GM12878 (cell line): ENCODE results near the gene CAPN2. TPM values are rescaled to one million over a fixed set of nuclear protein-coding genes. Genes with fewer than 3 reads are reported as not detected.

Experiments
- ATAC-seq: fragments of 200-7000 bp; cut with Tn5 transposase; 3 replicates; pipeline ENCODE4 v1.9.1; 2020; ENCODE audit warnings: mild to moderate bottlenecking, moderate library complexity
- BruUV-seq: library from RNA; stranded (reverse); fragments of 400-500 nt; replicated peaks from 2 replicates; lab custom pipeline; 2021; lab: Mats Ljungman, UMichigan
- CTCF ChIA-PET: fragments of 300-600 bp; sonication (Branson Sonifier 250); formaldehyde crosslinking; extraction: SDS; loops from one replicate; lab custom pipeline; 2021; ENCODE audit warnings: inconsistent platforms; lab: Yijun Ruan, JAX
- POLR2A ChIA-PET: fragments of 350-600 bp; formaldehyde crosslinking; extraction: SDS; loops from one replicate; lab custom pipeline; 2021; ENCODE audit warnings: inconsistent platforms; lab: Charles Lee
- RAD21 ChIA-PET: fragments of 300-600 bp; sonication (Branson Sonifier 250); formaldehyde crosslinking; loops from one replicate; lab custom pipeline; 2023; ENCODE audit warnings: antibody characterized with exemption; ENCODE audit not compliant: unreplicated experiment; lab: Charles Lee
- SMC1A ChIA-PET: fragments of 300-600 bp; sonication (Branson Sonifier 250); formaldehyde crosslinking; loops from one replicate; lab custom pipeline; 2023; ENCODE audit not compliant: unreplicated experiment, uncharacterized antibody; lab: Charles Lee
- DNase-seq: peaks from one replicate; pipeline ENCODE4 v3.0.0-alpha.2; 2011; ENCODE audit warnings: low read depth, low spot score
- FAIRE-seq: peaks from 3 replicates; lab custom pipeline; 2011; peaks lifted over from hg19 to GRCh38; lab: Jason Lieb, UNC
- H2AFZ ChIP-seq: 2 replicates; pipeline ENCODE4 v1.6.0; 2011; ENCODE audit warnings: low read depth, low read length, control low read depth; ENCODE audit not compliant: control insufficient read depth
- H3K27ac ChIP-seq: 2 replicates; pipeline ENCODE4 v1.5.1; 2011; ENCODE audit warnings: control low read depth; ENCODE audit not compliant: control insufficient read depth, insufficient read depth
- H3K27me3 ChIP-seq, 2 experiments: replicated peaks in 1 of 2; 2 replicates each; pipeline versions ENCODE4 v1.6.0 to v1.6.1; 2011; ENCODE audit warnings: low read length in 1 of 2; ENCODE audit not compliant: control insufficient read depth in 2 of 2, insufficient read depth in 2 of 2
- H3K36me3 ChIP-seq, 2 experiments: 2 replicates each; pipeline ENCODE4 v1.5.1; 2011; ENCODE audit warnings: low read length in 1 of 2; ENCODE audit not compliant: control insufficient read depth in 2 of 2, insufficient read depth in 2 of 2
- H3K4me1 ChIP-seq: 2 replicates; pipeline ENCODE4 v1.6.1; 2011; ENCODE audit warnings: mild to moderate bottlenecking, low read length, moderate library complexity, mixed read lengths; ENCODE audit not compliant: control insufficient read depth, insufficient read depth
- H3K4me2 ChIP-seq: 2 replicates; pipeline ENCODE4 v1.6.0; 2011; ENCODE audit warnings: control low read depth; ENCODE audit not compliant: control insufficient read depth, insufficient read depth
- H3K4me3 ChIP-seq: fragments of 200-600 bp; sonication (generic); 2 replicates; pipeline ENCODE4 v1.5.1; 2016
- H3K79me2 ChIP-seq: 2 replicates; pipeline ENCODE4 v1.6.0; 2011; ENCODE audit warnings: low read length; ENCODE audit not compliant: control insufficient read depth, insufficient read depth
- H3K9ac ChIP-seq: 2 replicates; pipeline ENCODE4 v1.8.0; 2011; ENCODE audit warnings: low read length, control low read depth, mixed read lengths; ENCODE audit not compliant: control insufficient read depth, insufficient read depth
- H3K9me3 ChIP-seq: replicated peaks from 3 replicates; pipeline ENCODE4 v1.5.1; 2011; ENCODE audit warnings: mild to moderate bottlenecking, low read length; ENCODE audit not compliant: control insufficient read depth, insufficient read depth
- H4K20me1 ChIP-seq: 2 replicates; pipeline ENCODE4 v1.6.0; 2011; ENCODE audit not compliant: control insufficient read depth, insufficient read depth
- BACH1 ChIP-seq: fragments of 450-650 bp; IDR thresholded peaks from 2 replicates; pipeline ENCODE4 v1.6.1; 2017; ENCODE audit warnings: mild to moderate bottlenecking, borderline replicate concordance
- MLLT1 ChIP-seq: fragments of 450-650 bp; IDR thresholded peaks from 2 replicates; pipeline ENCODE4 v1.6.1; 2016; ENCODE audit warnings: mild to moderate bottlenecking
- STAT1 ChIP-seq: fragments of 450-650 bp; conservative IDR thresholded peaks from 2 replicates; pipeline ENCODE4 v1.6.1; 2014; ENCODE audit warnings: antibody characterized with exemption, mild to moderate bottlenecking
- TCF7 ChIP-seq: IDR thresholded peaks from 2 replicates; pipeline ENCODE4 v1.6.1; 2014; ENCODE audit warnings: antibody characterized with exemption, borderline replicate concordance
- ZBTB33 ChIP-seq: fragments of 450-650 bp; IDR thresholded peaks from 2 replicates; pipeline ENCODE4 v1.6.1; 2017; ENCODE audit warnings: mild to moderate bottlenecking
- ZNF217 ChIP-seq: fragments of 450-650 bp; IDR thresholded peaks from 2 replicates; pipeline ENCODE4 v1.6.1; 2017; ENCODE audit warnings: antibody characterized with exemption, mild to moderate bottlenecking
- ZNF687 ChIP-seq: fragments of 450-650 bp; IDR thresholded peaks from 2 replicates; pipeline ENCODE4 v1.6.1; 2017; ENCODE audit warnings: mild to moderate bottlenecking, moderate library complexity
- WGBS: methylation state at CpG from one replicate; pipeline ENCODE4 v1.1.6; 2016; ENCODE audit warnings: low lambda C conversion rate; ENCODE audit not compliant: insufficient replicate concordance, insufficient coverage; ENCODE audit errors: missing lambda C conversion rate; 5-methylcytosine and 5-hydroxymethylcytosine counted together
- in situ Hi-C: fragments of 300-500 bp; cut with MboI; formaldehyde crosslinking; loops from 9 replicates; pipeline ENCODE4 v1.14.3; 2018; ENCODE audit warnings: mixed read lengths
- intact Hi-C: fragments of 100-400 bp; cut with micrococcal nuclease; formaldehyde crosslinking; loops from one replicate; pipeline ENCODE4 v1.14.2; 2022; ENCODE audit not compliant: unreplicated experiment
- polyA plus RNA-seq, 11 experiments: library from polyadenylated mRNA; depleted of rRNA in 4 of 11; unstranded in 6 of 11; stranded (reverse) in 5 of 11; fragments of >200 nt; fragmentation: Nextera tagmentation in 4 of 11; fragmentation: Illumina TruSeq in 1 of 11; extraction: Ambion mirVana in 4 of 11; extraction: Trizol in 1 of 11; gene quantifications; 1 replicate in 1 of 11; 2 replicates in 10 of 11; pipeline versions ENCODE4 v1.2.1 to v1.2.3, GENCODE V29; 2011 to 2016; ENCODE audit warnings: inconsistent platforms in 2 of 11, missing spikeins in 2 of 11, low read depth in 1 of 11
- total RNA-seq, 4 experiments: library from RNA; depleted of rRNA in 3 of 4; stranded (reverse); fragments of >200 nt in 3 of 4; fragmentation: Illumina TruSeq in 1 of 4; extraction: Trizol in 1 of 4; gene quantifications; 2 replicates each; pipeline versions ENCODE4 v1.2.1 to v1.2.3, GENCODE V29; 2013 to 2021
- TF ChIP-seq, protein P1 (sequence below), 3 experiments: IDR thresholded peaks in 2 of 3; conservative IDR thresholded peaks in 1 of 3; 2 replicates each; pipeline ENCODE4 v1.5.1; 2011; ENCODE audit warnings: low read depth in 3 of 3, low read length in 3 of 3, mild to moderate bottlenecking in 3 of 3, control low read depth in 2 of 3, moderate library complexity in 2 of 3, inconsistent platforms in 1 of 3, mixed read lengths in 1 of 3; ENCODE audit not compliant: control insufficient read depth in 2 of 3, insufficient read depth in 1 of 3; ENCODE audit errors: extremely low read depth in 1 of 3

Gene CAPN2
- total and polyA plus RNA-seq, 10 of the 15 experiments (the other 5 are each of a cell fraction or from before 2014, with no cell fraction given) = 6.0 to 21.4 (median 16.6) TPM

GRCh38 chr1:223667484-223668182 is 44.7 kb upstream of the CAPN2 start (continued):
- TF ChIP-seq MLLT1 = 0 out of 2 replicates have a peak, but pooled peaks have one; percentile 22
- TF ChIP-seq STAT1 = no peak
- TF ChIP-seq, all 136 proteins: peak for 5

GRCh38 chr1:223669003-223669795 is 43.1 kb upstream of the CAPN2 start:
- DNase-seq = no peak
- POLR2A ChIA-PET = no interaction called here
- H4K20me1 ChIP-seq = no peaks in the 10 kb centered on the region
- 33% methylated on average over 6 of the region's 6 CpGs for WGBS
- BruUV-seq = no TSS peak
- H3K4me3 ChIP-seq = no peak overlapping the region
- ATAC-seq = no peak
- intact Hi-C loops = loop anchor here (5.0 kb wide), 1 partner anchor 137 kb away; no protein-coding TSS in a partner anchor
- RAD21 ChIA-PET = interaction anchor here (2.0 kb wide), 1 partner anchor 112 kb away, joined by 7 read pairs; no protein-coding TSS in a partner anchor
- CTCF ChIA-PET = interaction anchor here (0.7 to 1.2 kb wide), 4 partner anchors 22 to 535 kb away, joined by 3 to 4 read pairs (median 3); no protein-coding TSS in a partner anchor
- SMC1A ChIA-PET = interaction anchor here (0.8 to 2.4 kb wide), 3 partner anchors 11 to 146 kb away, joined by 3 to 12 read pairs (median 7); no protein-coding TSS in a partner anchor
- in situ Hi-C loops = no loop called here
- FAIRE-seq = no peak
- 0 out of 4 replicates have a peak, but pooled peaks cover 0 to 2% of the 10 kb centered on the region in 2 experiments for H3K27me3 ChIP-seq
- no peak overlapping the region for H3K27ac ChIP-seq
- no peaks in the 10 kb centered on the region for H3K36me3 ChIP-seq
- H3K79me2 ChIP-seq = no peaks in the 10 kb centered on the region
- no peaks in the 10 kb centered on the region for H3K4me1 ChIP-seq
- H3K4me2 ChIP-seq = no peak overlapping the region
- peaks cover under 1% of the 10 kb centered on the region; the same call in 2 of the 3 replicates for H3K9me3 ChIP-seq
- no peak overlapping the region for H2AFZ ChIP-seq
- H3K9ac ChIP-seq = no peak overlapping the region
- TF ChIP-seq BACH1 = no peak
- TF ChIP-seq TCF7 = no peak
- TF ChIP-seq, protein P1, sequence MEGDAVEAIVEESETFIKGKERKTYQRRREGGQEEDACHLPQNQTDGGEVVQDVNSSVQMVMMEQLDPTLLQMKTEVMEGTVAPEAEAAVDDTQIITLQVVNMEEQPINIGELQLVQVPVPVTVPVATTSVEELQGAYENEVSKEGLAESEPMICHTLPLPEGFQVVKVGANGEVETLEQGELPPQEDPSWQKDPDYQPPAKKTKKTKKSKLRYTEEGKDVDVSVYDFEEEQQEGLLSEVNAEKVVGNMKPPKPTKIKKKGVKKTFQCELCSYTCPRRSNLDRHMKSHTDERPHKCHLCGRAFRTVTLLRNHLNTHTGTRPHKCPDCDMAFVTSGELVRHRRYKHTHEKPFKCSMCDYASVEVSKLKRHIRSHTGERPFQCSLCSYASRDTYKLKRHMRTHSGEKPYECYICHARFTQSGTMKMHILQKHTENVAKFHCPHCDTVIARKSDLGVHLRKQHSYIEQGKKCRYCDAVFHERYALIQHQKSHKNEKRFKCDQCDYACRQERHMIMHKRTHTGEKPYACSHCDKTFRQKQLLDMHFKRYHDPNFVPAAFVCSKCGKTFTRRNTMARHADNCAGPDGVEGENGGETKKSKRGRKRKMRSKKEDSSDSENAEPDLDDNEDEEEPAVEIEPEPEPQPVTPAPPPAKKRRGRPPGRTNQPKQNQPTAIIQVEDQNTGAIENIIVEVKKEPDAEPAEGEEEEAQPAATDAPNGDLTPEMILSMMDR (IDR thresholded peaks at IDR 0.05 in 2 of 3, conservative IDR thresholded peaks at IDR 0.05 in 1 of 3; ENCODE audit: control insufficient read depth in 2 of 3, extremely low read depth in 1 of 3, insufficient read depth in 1 of 3, low read depth in 3 of 3, low read length in 3 of 3) = no peak
- no peak for TF ChIP-seq ZBTB33
- no peak for TF ChIP-seq ZNF687
- TF ChIP-seq ZNF217 = no peak
